Measurements from ENCODE around the gene NEMP1.

GRCh38 chr12:57010627-57011247, 67.9 kb downstream of the NEMP1 start:
- TF ChIP-seq CTCF (IDR thresholded peaks at IDR 0.05), result no peak
- no peak for TF ChIP-seq POLR2A (IDR thresholded peaks at IDR 0.05)

All from testis (tissue), 2 donors.